ENCODE measurements around the gene DNAAF5.

- TF ChIP-seq CTCF (IDR thresholded peaks at IDR 0.05) (no peak), POLR2A (IDR thresholded peaks at IDR 0.05) (no peak)
Observed at GRCh38 chr7:781186-781849, 54.8 kb downstream of the DNAAF5 start.
